Measurements from ENCODE around the gene MAOB.
"Not testable (repeated sequence)": the region's sequence is repeated elsewhere in the genome, so short reads cannot be mapped to it uniquely, and the experiment has no call there.

The MAOB gene

GRCh38 chrX:43882294-43882681 lies at the start of gene MAOB:
MAOB (minus strand) TSS chrX:43882450; CDS start chrX:43882299, 151 bp downstream.
- DNase-seq (ENCODE audit: low spot score), result peak; percentile 30

GRCh38 chrX:43922032-43922431 lies 39.8 kb upstream of the MAOB start:
- DNase-seq (ENCODE audit: low spot score), result not testable (repeated sequence)

GRCh38 chrX:43910772-43911171 lies 28.5 kb upstream of the MAOB start:
- not testable (repeated sequence) for DNase-seq (ENCODE audit: low spot score)

GRCh38 chrX:43910012-43910411 lies 27.8 kb upstream of the MAOB start:
- no peak for DNase-seq (ENCODE audit: low spot score)

- no peak for DNase-seq (ENCODE audit: low spot score)
These were observed 26.9 kb upstream of the MAOB start for GRCh38 chrX:43909141-43909540.

- no peak for DNase-seq (ENCODE audit: low spot score)
These were observed 17.9 kb upstream of the MAOB start for GRCh38 chrX:43899878-43900815.

GRCh38 chrX:43898406-43899035 lies 16.3 kb upstream of the MAOB start:
- DNase-seq (ENCODE audit: low spot score), result no peak

GRCh38 chrX:43897290-43897689 lies 15.0 kb upstream of the MAOB start:
- DNase-seq (ENCODE audit: low spot score), result no peak

GRCh38 chrX:43892336-43892870 lies 10.2 kb upstream of the MAOB start:
- DNase-seq (ENCODE audit: low spot score), result no peak

- DNase-seq (ENCODE audit: low spot score), result no peak
These were observed 3.4 kb upstream of the MAOB start for GRCh38 chrX:43885617-43886016.

- no peak for DNase-seq (ENCODE audit: low spot score)
These were observed 598 bp downstream of the MAOB start for GRCh38 chrX:43881410-43882293.

- peak; percentile 64 for DNase-seq (ENCODE audit: low spot score)
These were observed 1.8 kb downstream of the MAOB start for GRCh38 chrX:43880425-43880824.

GRCh38 chrX:43878906-43879526 lies 3.2 kb downstream of the MAOB start:
- peak; percentile 22 for DNase-seq (ENCODE audit: low spot score)

GRCh38 chrX:43876680-43877079 lies 5.6 kb downstream of the MAOB start:
- peak; percentile 12 for DNase-seq (ENCODE audit: low spot score)

- DNase-seq (ENCODE audit: low spot score), result peak; percentile 77
These were observed 11.4 kb downstream of the MAOB start for GRCh38 chrX:43870758-43871419.

GRCh38 chrX:43870011-43870410 lies 12.2 kb downstream of the MAOB start:
- DNase-seq (ENCODE audit: low spot score), result no peak

GRCh38 chrX:43868791-43869190 lies 13.5 kb downstream of the MAOB start:
- DNase-seq (ENCODE audit: low spot score), result peak; percentile 85

GRCh38 chrX:43866423-43866822 lies 15.8 kb downstream of the MAOB start:
- DNase-seq (ENCODE audit: low spot score), result no peak

- no peak for DNase-seq (ENCODE audit: low spot score)
These were observed 16.5 kb downstream of the MAOB start for GRCh38 chrX:43865791-43866190.

- DNase-seq (ENCODE audit: low spot score), result no peak
These were observed 19.8 kb downstream of the MAOB start for GRCh38 chrX:43862434-43862833.

- peak; percentile 68 for DNase-seq (ENCODE audit: low spot score)
These were observed 20.5 kb downstream of the MAOB start for GRCh38 chrX:43861750-43862149.
